Left renal cortex interstitium (tissue), 4 donors: Measurements from ENCODE around the gene PPP2R2C. TPM values are rescaled to one million over a fixed set of nuclear protein-coding genes. Genes with fewer than 3 reads are reported as not detected.

Experiments
- DNase-seq, 4 donors: peaks; one replicate each; pipeline ENCODE4 v3.0.0-alpha.2; 2013; ENCODE audit warnings: low read depth in 4 of 4, low spot score in 2 of 4, missing footprints in 1 of 4
- polyA plus RNA-seq, 4 donors: library from polyadenylated mRNA; unstranded; fragments of 120-200 nt; gene quantifications; one replicate each; pipeline ENCODE4 v1.2.1, GENCODE V29; 2013; ENCODE audit not compliant: insufficient read length in 4 of 4

The PPP2R2C gene
- polyA plus RNA-seq, 4 donors, result 0.35 to 0.66 (median 0.53) TPM

GRCh38 chr4:6294705-6295421, 177.6 kb downstream of the PPP2R2C start:
- no peak for DNase-seq

GRCh38 chr4:6293661-6294060, 178.8 kb downstream of the PPP2R2C start:
- no peak for DNase-seq

- no peak for DNase-seq
Measured at GRCh38 chr4:6293097-6293445, 179.3 kb downstream of the PPP2R2C start.

- DNase-seq, result no peak
Measured at GRCh38 chr4:6292376-6293096, 179.9 kb downstream of the PPP2R2C start.

GRCh38 chr4:6291784-6292297, 180.6 kb downstream of the PPP2R2C start:
- no peak for DNase-seq

- DNase-seq, result no peak
Measured at GRCh38 chr4:6290769-6291547, 181.5 kb downstream of the PPP2R2C start.

- DNase-seq, result no peak
Measured at GRCh38 chr4:6290256-6290655, 182.2 kb downstream of the PPP2R2C start.

GRCh38 chr4:6288871-6289270, 183.5 kb downstream of the PPP2R2C start:
- no peak for DNase-seq

- no peak for DNase-seq
Measured at GRCh38 chr4:6288342-6288741, 184.1 kb downstream of the PPP2R2C start.

GRCh38 chr4:6287017-6287788, 185.2 kb downstream of the PPP2R2C start:
- DNase-seq, result no peak

- no peak for DNase-seq
Measured at GRCh38 chr4:6283282-6283681, 189.1 kb downstream of the PPP2R2C start.

- no peak for DNase-seq
Measured at GRCh38 chr4:6282314-6282771, 190.1 kb downstream of the PPP2R2C start.

GRCh38 chr4:6281436-6282313, 190.7 kb downstream of the PPP2R2C start:
- DNase-seq, result no peak

GRCh38 chr4:6280365-6280996, 191.9 kb downstream of the PPP2R2C start:
- no peak for DNase-seq

GRCh38 chr4:6279582-6280289, 192.7 kb downstream of the PPP2R2C start:
- DNase-seq, result no peak

GRCh38 chr4:6278801-6279197, 193.6 kb downstream of the PPP2R2C start:
- no peak for DNase-seq

- DNase-seq, result no peak
Measured at GRCh38 chr4:6277935-6278800, 194.2 kb downstream of the PPP2R2C start.
